IMR-90 (cell line): ENCODE results near the gene PRR13. TPM values are rescaled to one million over a fixed set of nuclear protein-coding genes. Genes with fewer than 3 reads are reported as not detected.

Experiments
- ATAC-seq: fragments of 200-7000 bp; cut with Tn5 transposase; 2 replicates; pipeline ENCODE4 v1.9.1; 2020; ENCODE audit warnings: low read depth, mild to moderate bottlenecking, moderate library complexity
- BruUV-seq: library from RNA; stranded (reverse); fragments of 400-500 nt; replicated peaks from 2 replicates; lab custom pipeline; 2021; lab: Mats Ljungman, UMichigan
- CTCF ChIA-PET: fragments of 300-600 bp; formaldehyde crosslinking; extraction: SDS; loops from one replicate; lab custom pipeline; 2021; ENCODE audit warnings: antibody characterized with exemption; lab: Yijun Ruan, JAX
- POLR2A ChIA-PET: fragments of 300-600 bp; sonication (Branson Sonifier 250); formaldehyde crosslinking; loops from one replicate; lab custom pipeline; 2022; ENCODE audit warnings: antibody characterized with exemption; ENCODE audit not compliant: unreplicated experiment; lab: Charles Lee
- DNase-seq: peaks from one replicate; pipeline ENCODE4 v3.0.0; 2013
- H2AFZ ChIP-seq: replicated peaks from 2 replicates; pipeline ENCODE3; 2013; ENCODE audit warnings: low read length, mild to moderate bottlenecking; ENCODE audit not compliant: poor library complexity
- H2AK5ac ChIP-seq: 2 replicates; pipeline ENCODE4 v1.6.1; 2013; ENCODE audit warnings: low read depth, low read length, inconsistent platforms
- H2AK9ac ChIP-seq: replicated peaks from 2 replicates; pipeline ENCODE3; 2013; ENCODE audit warnings: mild to moderate bottlenecking, low read depth, low read length, moderate library complexity; ENCODE audit not compliant: poor library complexity
- H2BK120ac ChIP-seq: 2 replicates; pipeline ENCODE4 v1.6.1; 2013; ENCODE audit warnings: low read depth, low read length, inconsistent platforms
- H2BK15ac ChIP-seq: 3 replicates; pipeline ENCODE4 v1.6.1; 2013; ENCODE audit warnings: low read depth, low read length, inconsistent platforms
- H2BK20ac ChIP-seq: 2 replicates; pipeline ENCODE4 v1.6.1; 2013; ENCODE audit warnings: low read depth, mild to moderate bottlenecking, inconsistent platforms, low read length, moderate library complexity
- H2BK5ac ChIP-seq: 2 replicates; pipeline ENCODE4 v1.6.1; 2013; ENCODE audit warnings: mild to moderate bottlenecking, low read depth, low read length, inconsistent platforms; ENCODE audit not compliant: poor library complexity, severe bottlenecking
- H3K14ac ChIP-seq: replicated peaks from 2 replicates; pipeline ENCODE4 v1.6.1; 2013; ENCODE audit warnings: low read depth, low read length, inconsistent platforms
- H3K18ac ChIP-seq: 2 replicates; pipeline ENCODE4 v1.6.1; 2013; ENCODE audit warnings: low read depth, low read length, control low read depth
- H3K23ac ChIP-seq: 2 replicates; pipeline ENCODE4 v1.6.1; 2013; ENCODE audit warnings: low read depth, low read length, inconsistent platforms
- H3K27ac ChIP-seq: 2 replicates; pipeline ENCODE4 v1.5.1; 2013; ENCODE audit warnings: mild to moderate bottlenecking, control low read depth, low read length; ENCODE audit not compliant: insufficient read depth
- H3K27me3 ChIP-seq: 2 replicates; pipeline ENCODE4 v1.6.1; 2013; ENCODE audit warnings: low read length; ENCODE audit not compliant: control insufficient read depth, insufficient read depth
- H3K36me3 ChIP-seq: 2 replicates; pipeline ENCODE4 v1.6.1; 2013; ENCODE audit warnings: low read length, mixed read lengths; ENCODE audit not compliant: control insufficient read depth, insufficient read depth
- H3K4ac ChIP-seq: 2 replicates; pipeline ENCODE4 v1.6.1; 2013; ENCODE audit warnings: low read depth, low read length, inconsistent platforms
- H3K4me1 ChIP-seq: 2 replicates; pipeline ENCODE4 v1.6.1; 2013; ENCODE audit warnings: low read length, mixed read lengths; ENCODE audit not compliant: control insufficient read depth, insufficient read depth
- H3K4me2 ChIP-seq: 2 replicates; pipeline ENCODE4 v1.6.1; 2013; ENCODE audit warnings: low read depth, mild to moderate bottlenecking, control low read depth, low read length, moderate library complexity
- H3K4me3 ChIP-seq: 2 replicates; pipeline ENCODE4 v1.5.1; 2013; ENCODE audit warnings: low read depth, mild to moderate bottlenecking, control low read depth, low read length, moderate library complexity; ENCODE audit not compliant: insufficient read depth
- H3K56ac ChIP-seq: 2 replicates; pipeline ENCODE4 v1.6.1; 2013; ENCODE audit warnings: low read length, inconsistent platforms; ENCODE audit not compliant: insufficient read depth; ENCODE audit errors: extremely low read depth
- H3K79me1 ChIP-seq, 2 experiments: 2 replicates each; pipeline ENCODE4 v1.6.1; 2013; ENCODE audit warnings: low read length in 2 of 2, inconsistent platforms in 1 of 2, low read depth in 1 of 2
- H3K9ac ChIP-seq: 2 replicates; pipeline ENCODE4 v1.6.1; 2013; ENCODE audit warnings: low read depth, low read length, control low read depth
- H3K9me1 ChIP-seq: 2 replicates; pipeline ENCODE4 v1.6.1; 2013; ENCODE audit warnings: low read length, inconsistent platforms; ENCODE audit not compliant: insufficient read depth
- H3K9me3 ChIP-seq: 2 replicates; pipeline ENCODE4 v1.6.1; 2013; ENCODE audit warnings: low read length; ENCODE audit not compliant: control insufficient read depth, insufficient read depth
- H4K20me1 ChIP-seq: 2 replicates; pipeline ENCODE4 v1.6.1; 2013; ENCODE audit warnings: low read length, inconsistent platforms; ENCODE audit not compliant: insufficient read depth
- H4K5ac ChIP-seq: 2 replicates; pipeline ENCODE4 v1.6.1; 2013; ENCODE audit warnings: mild to moderate bottlenecking, low read depth, low read length, control low read depth
- H4K8ac ChIP-seq, 2 experiments: 2 replicates each; pipeline ENCODE4 v1.6.1; 2013; ENCODE audit warnings: low read depth in 2 of 2, low read length in 2 of 2, control low read depth in 1 of 2, inconsistent platforms in 1 of 2
- H4K91ac ChIP-seq: 2 replicates; pipeline ENCODE4 v1.6.1; 2013; ENCODE audit warnings: low read depth, low read length, inconsistent platforms; ENCODE audit not compliant: insufficient read depth
- BHLHE40 ChIP-seq: fragments of 150-350 bp; IDR thresholded peaks from 2 replicates; pipeline ENCODE4 v1.6.1; 2016; ENCODE audit warnings: mild to moderate bottlenecking, low read depth, low read length
- CEBPB ChIP-seq: IDR thresholded peaks from 2 replicates; pipeline ENCODE4 v1.6.1; 2012; ENCODE audit warnings: low read depth, low read length, improper control_type of control experiment
- ELK1 ChIP-seq: fragments of 150-350 bp; IDR thresholded peaks from 2 replicates; pipeline ENCODE4 v1.6.1; 2016; ENCODE audit warnings: low read depth, mild to moderate bottlenecking, low read length, moderate library complexity, borderline replicate concordance
- FOS ChIP-seq: fragments of 150-350 bp; IDR thresholded peaks from 2 replicates; pipeline ENCODE4 v1.6.1; 2016; ENCODE audit warnings: low read depth, low read length
- RCOR1 ChIP-seq: IDR thresholded peaks from 2 replicates; pipeline ENCODE4 v1.6.1; 2012; ENCODE audit warnings: mild to moderate bottlenecking, low read length, improper control_type of control experiment; ENCODE audit not compliant: insufficient replicate concordance
- USF2 ChIP-seq: fragments of 150-350 bp; IDR thresholded peaks from 2 replicates; pipeline ENCODE4 v1.6.1; 2017; ENCODE audit warnings: mild to moderate bottlenecking, antibody characterized with exemption, low read length, low read depth
- WGBS, 2 experiments: methylation state at CpG; one replicate each; pipeline versions ENCODE4 v1.1.5 to v1.1.7; 2013; ENCODE audit warnings: missing lambda C conversion rate in 2 of 2; ENCODE audit not compliant: insufficient read length in 1 of 2; ENCODE audit errors: extremely low coverage in 2 of 2; 5-methylcytosine and 5-hydroxymethylcytosine counted together
- dilution Hi-C: fragments of 300-500 bp; cut with HindIII; formaldehyde crosslinking; loops from one replicate; pipeline ENCODE4 v1.14.3; 2018; ENCODE audit warnings: low sequenced_read_pairs; ENCODE audit not compliant: unreplicated experiment
- in situ Hi-C: fragments of 300-500 bp; cut with MboI; formaldehyde crosslinking; loops from 3 replicates; pipeline ENCODE4 v1.14.3; 2019; ENCODE audit warnings: low sequenced_read_pairs, inconsistent platforms, mixed read lengths
- intact Hi-C: fragments of 100-400 bp; cut with micrococcal nuclease; formaldehyde crosslinking; loops from 2 replicates; pipeline ENCODE4 v1.10.0; 2022
- polyA plus RNA-seq, 3 experiments: library from polyadenylated mRNA; depleted of rRNA; stranded (reverse); fragments of >200 nt; gene quantifications; 2 replicates each; pipeline ENCODE4 v1.2.3, GENCODE V29; 2012; ENCODE audit warnings: low replicate concordance in 1 of 3
- total RNA-seq: library from RNA; depleted of rRNA; stranded (reverse); fragments of >200 nt; gene quantifications from 2 replicates; pipeline ENCODE4 v1.2.3, GENCODE V29; 2012

The PRR13 gene
- total and polyA plus RNA-seq, 2 of the 4 experiments (the other 2 are of a cell fraction), result 25.5 to 114 TPM

GRCh38 chr12:53424626-53425514 is 16.7 kb upstream of the PRR13 start:
- Histone ChIP-seq H2AK9ac (no peak overlapping the region), H3K14ac (no peak overlapping the region), H3K9ac (no peak overlapping the region), H3K79me1 (no peaks in the 10 kb centered on the region), H3K4ac (no peak overlapping the region; the same call in 1 of the 2 replicates), H4K91ac (no peak overlapping the region), H2BK15ac (no peak overlapping the region), H2BK20ac (no peak overlapping the region), H3K56ac (no peak overlapping the region), H4K8ac (no peak overlapping the region), H3K18ac (no peak overlapping the region), H3K4me3 (no peak overlapping the region), H3K4me1 (peaks cover 7% of the 10 kb centered on the region), H3K36me3 (no peaks in the 10 kb centered on the region), H3K27me3 (peaks cover 10% of the 10 kb centered on the region; the same call in 1 of the 2 replicates), H4K5ac (no peak overlapping the region), H3K4me2 (no peak overlapping the region), H2AFZ (no peak overlapping the region), H3K9me3 (no peaks in the 10 kb centered on the region), H2BK5ac (no peak overlapping the region), H3K23ac (no peak overlapping the region), H3K27ac (no peak overlapping the region), H4K20me1 (peaks cover 6% of the 10 kb centered on the region), H2BK120ac (no peak overlapping the region), H3K9me1 (peaks cover 17% of the 10 kb centered on the region; the same call in 1 of the 2 replicates), H2AK5ac (no peak overlapping the region)
- in situ Hi-C loops, result no loop called here
- CTCF ChIA-PET, result no interaction called here
- WGBS, 2 experiments, result 66% methylated on average over 4 of the region's 9 CpGs; no CpG with 5 or more reads in 1 of the 2 experiments
- intact Hi-C loops, result no loop called here
- ATAC-seq (no peak), DNase-seq (no peak)
- POLR2A ChIA-PET, result no interaction called here
- BruUV-seq, result no TSS peak
- no peak for TF ChIP-seq FOS
- no peak for TF ChIP-seq CEBPB
- TF ChIP-seq ELK1, result no peak
- no peak for TF ChIP-seq USF2
- TF ChIP-seq RCOR1, result no peak
- no peak for TF ChIP-seq BHLHE40
- dilution Hi-C loops, result no loop called here
